Endodermal cell (in vitro differentiated cells): Measurements from ENCODE around the gene NANS. TPM values are rescaled to one million over a fixed set of nuclear protein-coding genes. Genes with fewer than 3 reads are reported as not detected.

Source experiments
- total RNA-seq, 2 donors: library from RNA; stranded (reverse); fragmentation: NEBNext Ultra II Directional in 1 of 2; extraction: Animal tissue kit (Norgen Biotek cat#: 25700) in 1 of 2; gene quantifications; 2 replicates in 1 of 2; 3 replicates in 1 of 2; pipeline ENCODE4 v1.2.1, GENCODE V29; 2021

NANS gene
- total RNA-seq, 2 donors from 2014 or later: 46.2 to 50.4 TPM

Other genes starting within 250 kb of the NANS start
- not detected for gene FOXE1, start 203.5 kb upstream of the NANS start, total RNA-seq
- gene TRMO, start 134.2 kb upstream of the NANS start, total RNA-seq: 1 to 10 TPM; 4.9 to 7.2 TPM
- gene HEMGN, start 118.6 kb upstream of the NANS start, total RNA-seq: not detected
- gene ANP32B, start 73.4 kb upstream of the NANS start, total RNA-seq: 100 to 1,000 TPM; 155 to 191 TPM
- gene TRIM14, start 62.5 kb downstream of the NANS start, total RNA-seq: 1 to 10 TPM; 3.1 to 5.1 TPM
- 10 to 100 TPM; 21.0 to 22.8 TPM for gene CORO2A, start 135.9 kb downstream of the NANS start, total RNA-seq
- gene TBC1D2, start 198.9 kb downstream of the NANS start, total RNA-seq: 10 to 100 TPM in 1 of 2 donors, 1 to 10 TPM in 1; 8.1 to 10.4 TPM